GM23338 (cell line): ENCODE results near the gene RAB41.

Experiments used
- CREB1 ChIP-seq: fragments of 250-450 bp; sonication (Bioruptor Pico); IDR thresholded peaks from 2 replicates; pipeline ENCODE4 v1.5.0; 2020; ENCODE audit warnings: low read depth, mild to moderate bottlenecking, moderate library complexity
- EZH2 ChIP-seq: fragments of 200-600 bp; sonication (generic); IDR thresholded peaks from one replicate; pipeline ENCODE4 v1.8.0; 2017; ENCODE audit warnings: antibody characterized with exemption, mild to moderate bottlenecking, low read depth; ENCODE audit not compliant: unreplicated experiment
- EZH2phosphoT487 ChIP-seq: fragments of 200-600 bp; sonication (generic); IDR thresholded peaks from one replicate; pipeline ENCODE4 v1.8.1; 2018; ENCODE audit warnings: antibody characterized with exemption; ENCODE audit not compliant: unreplicated experiment
- JUNB ChIP-seq: IDR thresholded peaks from one replicate; pipeline ENCODE4 v1.6.1; 2016; ENCODE audit warnings: antibody characterized with exemption; ENCODE audit not compliant: unreplicated experiment
- NANOG ChIP-seq: IDR thresholded peaks from 2 replicates; pipeline ENCODE4 v1.6.1; 2016; ENCODE audit warnings: antibody characterized with exemption, borderline replicate concordance
- POLR2AphosphoS5 ChIP-seq: IDR thresholded peaks from 2 replicates; pipeline ENCODE4 v1.6.1; 2016; ENCODE audit warnings: antibody characterized with exemption, low read depth
- STAT1 ChIP-seq: IDR thresholded peaks from one replicate; pipeline ENCODE4 v1.6.1; 2016; ENCODE audit warnings: antibody characterized with exemption; ENCODE audit not compliant: unreplicated experiment
- ZNF331 ChIP-seq: fragments of 250-450 bp; sonication (Bioruptor Pico); IDR thresholded peaks from 2 replicates; pipeline ENCODE4 v1.5.0; 2020; ENCODE audit warnings: low read depth, mild to moderate bottlenecking, moderate library complexity
- TF ChIP-seq, protein P1 (sequence below), 2 experiments: fragments of 200-600 bp in 1 of 2; sonication (generic) in 1 of 2; conservative IDR thresholded peaks; 2 replicates each; pipeline versions ENCODE4 v1.5.1 to v1.6.1; 2016 to 2017; ENCODE audit warnings: antibody characterized with exemption in 2 of 2, low read depth in 2 of 2, mild to moderate bottlenecking in 2 of 2, moderate library complexity in 1 of 2
- TF ChIP-seq, protein P2 (sequence below): IDR thresholded peaks from one replicate; pipeline ENCODE4 v1.6.1; 2018; ENCODE audit warnings: antibody characterized with exemption; ENCODE audit not compliant: unreplicated experiment
- TF ChIP-seq, protein P3 (sequence below): IDR thresholded peaks from 2 replicates; pipeline ENCODE4 v1.6.1; 2016; ENCODE audit warnings: antibody characterized with exemption
- TF ChIP-seq, protein P4 (sequence below): fragments of 250-450 bp; sonication (Bioruptor Pico); IDR thresholded peaks from 2 replicates; pipeline ENCODE4 v1.5.0; 2020; ENCODE audit warnings: mild to moderate bottlenecking, moderate library complexity

DNA sequence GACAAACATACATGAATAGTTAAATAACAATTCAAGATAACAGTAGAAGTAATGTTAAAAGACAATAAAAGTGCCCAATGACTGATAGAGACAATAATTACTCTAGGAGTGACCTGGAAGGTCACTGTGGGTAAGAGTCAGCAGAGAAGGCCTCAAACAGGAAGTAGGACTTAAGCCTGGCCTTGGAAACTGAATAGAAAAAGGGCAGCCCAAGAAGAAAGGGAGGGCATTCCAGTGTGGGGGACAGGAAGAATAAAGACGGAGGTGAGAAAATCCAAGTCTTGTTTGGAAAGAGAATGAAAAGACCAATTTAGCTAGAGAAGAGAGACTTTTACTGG, 27.9 kb upstream of the RAB41 start:
- TF ChIP-seq, protein P1, sequence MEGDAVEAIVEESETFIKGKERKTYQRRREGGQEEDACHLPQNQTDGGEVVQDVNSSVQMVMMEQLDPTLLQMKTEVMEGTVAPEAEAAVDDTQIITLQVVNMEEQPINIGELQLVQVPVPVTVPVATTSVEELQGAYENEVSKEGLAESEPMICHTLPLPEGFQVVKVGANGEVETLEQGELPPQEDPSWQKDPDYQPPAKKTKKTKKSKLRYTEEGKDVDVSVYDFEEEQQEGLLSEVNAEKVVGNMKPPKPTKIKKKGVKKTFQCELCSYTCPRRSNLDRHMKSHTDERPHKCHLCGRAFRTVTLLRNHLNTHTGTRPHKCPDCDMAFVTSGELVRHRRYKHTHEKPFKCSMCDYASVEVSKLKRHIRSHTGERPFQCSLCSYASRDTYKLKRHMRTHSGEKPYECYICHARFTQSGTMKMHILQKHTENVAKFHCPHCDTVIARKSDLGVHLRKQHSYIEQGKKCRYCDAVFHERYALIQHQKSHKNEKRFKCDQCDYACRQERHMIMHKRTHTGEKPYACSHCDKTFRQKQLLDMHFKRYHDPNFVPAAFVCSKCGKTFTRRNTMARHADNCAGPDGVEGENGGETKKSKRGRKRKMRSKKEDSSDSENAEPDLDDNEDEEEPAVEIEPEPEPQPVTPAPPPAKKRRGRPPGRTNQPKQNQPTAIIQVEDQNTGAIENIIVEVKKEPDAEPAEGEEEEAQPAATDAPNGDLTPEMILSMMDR (conservative IDR thresholded peaks at IDR 0.05; ENCODE audit: low read depth in 2 of 2), result no peak
- TF ChIP-seq JUNB, result no peak
- no peak for TF ChIP-seq EZH2
- no peak for TF ChIP-seq STAT1
- TF ChIP-seq CREB1 (CRISPR knock-in tag), result no peak
- TF ChIP-seq, protein P2, sequence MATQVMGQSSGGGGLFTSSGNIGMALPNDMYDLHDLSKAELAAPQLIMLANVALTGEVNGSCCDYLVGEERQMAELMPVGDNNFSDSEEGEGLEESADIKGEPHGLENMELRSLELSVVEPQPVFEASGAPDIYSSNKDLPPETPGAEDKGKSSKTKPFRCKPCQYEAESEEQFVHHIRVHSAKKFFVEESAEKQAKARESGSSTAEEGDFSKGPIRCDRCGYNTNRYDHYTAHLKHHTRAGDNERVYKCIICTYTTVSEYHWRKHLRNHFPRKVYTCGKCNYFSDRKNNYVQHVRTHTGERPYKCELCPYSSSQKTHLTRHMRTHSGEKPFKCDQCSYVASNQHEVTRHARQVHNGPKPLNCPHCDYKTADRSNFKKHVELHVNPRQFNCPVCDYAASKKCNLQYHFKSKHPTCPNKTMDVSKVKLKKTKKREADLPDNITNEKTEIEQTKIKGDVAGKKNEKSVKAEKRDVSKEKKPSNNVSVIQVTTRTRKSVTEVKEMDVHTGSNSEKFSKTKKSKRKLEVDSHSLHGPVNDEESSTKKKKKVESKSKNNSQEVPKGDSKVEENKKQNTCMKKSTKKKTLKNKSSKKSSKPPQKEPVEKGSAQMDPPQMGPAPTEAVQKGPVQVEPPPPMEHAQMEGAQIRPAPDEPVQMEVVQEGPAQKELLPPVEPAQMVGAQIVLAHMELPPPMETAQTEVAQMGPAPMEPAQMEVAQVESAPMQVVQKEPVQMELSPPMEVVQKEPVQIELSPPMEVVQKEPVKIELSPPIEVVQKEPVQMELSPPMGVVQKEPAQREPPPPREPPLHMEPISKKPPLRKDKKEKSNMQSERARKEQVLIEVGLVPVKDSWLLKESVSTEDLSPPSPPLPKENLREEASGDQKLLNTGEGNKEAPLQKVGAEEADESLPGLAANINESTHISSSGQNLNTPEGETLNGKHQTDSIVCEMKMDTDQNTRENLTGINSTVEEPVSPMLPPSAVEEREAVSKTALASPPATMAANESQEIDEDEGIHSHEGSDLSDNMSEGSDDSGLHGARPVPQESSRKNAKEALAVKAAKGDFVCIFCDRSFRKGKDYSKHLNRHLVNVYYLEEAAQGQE, result no peak
- no peak for TF ChIP-seq POLR2AphosphoS5
- no peak for TF ChIP-seq EZH2phosphoT487
- TF ChIP-seq, protein P3, sequence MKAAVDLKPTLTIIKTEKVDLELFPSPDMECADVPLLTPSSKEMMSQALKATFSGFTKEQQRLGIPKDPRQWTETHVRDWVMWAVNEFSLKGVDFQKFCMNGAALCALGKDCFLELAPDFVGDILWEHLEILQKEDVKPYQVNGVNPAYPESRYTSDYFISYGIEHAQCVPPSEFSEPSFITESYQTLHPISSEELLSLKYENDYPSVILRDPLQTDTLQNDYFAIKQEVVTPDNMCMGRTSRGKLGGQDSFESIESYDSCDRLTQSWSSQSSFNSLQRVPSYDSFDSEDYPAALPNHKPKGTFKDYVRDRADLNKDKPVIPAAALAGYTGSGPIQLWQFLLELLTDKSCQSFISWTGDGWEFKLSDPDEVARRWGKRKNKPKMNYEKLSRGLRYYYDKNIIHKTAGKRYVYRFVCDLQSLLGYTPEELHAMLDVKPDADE, result no peak
- TF ChIP-seq, protein P4, sequence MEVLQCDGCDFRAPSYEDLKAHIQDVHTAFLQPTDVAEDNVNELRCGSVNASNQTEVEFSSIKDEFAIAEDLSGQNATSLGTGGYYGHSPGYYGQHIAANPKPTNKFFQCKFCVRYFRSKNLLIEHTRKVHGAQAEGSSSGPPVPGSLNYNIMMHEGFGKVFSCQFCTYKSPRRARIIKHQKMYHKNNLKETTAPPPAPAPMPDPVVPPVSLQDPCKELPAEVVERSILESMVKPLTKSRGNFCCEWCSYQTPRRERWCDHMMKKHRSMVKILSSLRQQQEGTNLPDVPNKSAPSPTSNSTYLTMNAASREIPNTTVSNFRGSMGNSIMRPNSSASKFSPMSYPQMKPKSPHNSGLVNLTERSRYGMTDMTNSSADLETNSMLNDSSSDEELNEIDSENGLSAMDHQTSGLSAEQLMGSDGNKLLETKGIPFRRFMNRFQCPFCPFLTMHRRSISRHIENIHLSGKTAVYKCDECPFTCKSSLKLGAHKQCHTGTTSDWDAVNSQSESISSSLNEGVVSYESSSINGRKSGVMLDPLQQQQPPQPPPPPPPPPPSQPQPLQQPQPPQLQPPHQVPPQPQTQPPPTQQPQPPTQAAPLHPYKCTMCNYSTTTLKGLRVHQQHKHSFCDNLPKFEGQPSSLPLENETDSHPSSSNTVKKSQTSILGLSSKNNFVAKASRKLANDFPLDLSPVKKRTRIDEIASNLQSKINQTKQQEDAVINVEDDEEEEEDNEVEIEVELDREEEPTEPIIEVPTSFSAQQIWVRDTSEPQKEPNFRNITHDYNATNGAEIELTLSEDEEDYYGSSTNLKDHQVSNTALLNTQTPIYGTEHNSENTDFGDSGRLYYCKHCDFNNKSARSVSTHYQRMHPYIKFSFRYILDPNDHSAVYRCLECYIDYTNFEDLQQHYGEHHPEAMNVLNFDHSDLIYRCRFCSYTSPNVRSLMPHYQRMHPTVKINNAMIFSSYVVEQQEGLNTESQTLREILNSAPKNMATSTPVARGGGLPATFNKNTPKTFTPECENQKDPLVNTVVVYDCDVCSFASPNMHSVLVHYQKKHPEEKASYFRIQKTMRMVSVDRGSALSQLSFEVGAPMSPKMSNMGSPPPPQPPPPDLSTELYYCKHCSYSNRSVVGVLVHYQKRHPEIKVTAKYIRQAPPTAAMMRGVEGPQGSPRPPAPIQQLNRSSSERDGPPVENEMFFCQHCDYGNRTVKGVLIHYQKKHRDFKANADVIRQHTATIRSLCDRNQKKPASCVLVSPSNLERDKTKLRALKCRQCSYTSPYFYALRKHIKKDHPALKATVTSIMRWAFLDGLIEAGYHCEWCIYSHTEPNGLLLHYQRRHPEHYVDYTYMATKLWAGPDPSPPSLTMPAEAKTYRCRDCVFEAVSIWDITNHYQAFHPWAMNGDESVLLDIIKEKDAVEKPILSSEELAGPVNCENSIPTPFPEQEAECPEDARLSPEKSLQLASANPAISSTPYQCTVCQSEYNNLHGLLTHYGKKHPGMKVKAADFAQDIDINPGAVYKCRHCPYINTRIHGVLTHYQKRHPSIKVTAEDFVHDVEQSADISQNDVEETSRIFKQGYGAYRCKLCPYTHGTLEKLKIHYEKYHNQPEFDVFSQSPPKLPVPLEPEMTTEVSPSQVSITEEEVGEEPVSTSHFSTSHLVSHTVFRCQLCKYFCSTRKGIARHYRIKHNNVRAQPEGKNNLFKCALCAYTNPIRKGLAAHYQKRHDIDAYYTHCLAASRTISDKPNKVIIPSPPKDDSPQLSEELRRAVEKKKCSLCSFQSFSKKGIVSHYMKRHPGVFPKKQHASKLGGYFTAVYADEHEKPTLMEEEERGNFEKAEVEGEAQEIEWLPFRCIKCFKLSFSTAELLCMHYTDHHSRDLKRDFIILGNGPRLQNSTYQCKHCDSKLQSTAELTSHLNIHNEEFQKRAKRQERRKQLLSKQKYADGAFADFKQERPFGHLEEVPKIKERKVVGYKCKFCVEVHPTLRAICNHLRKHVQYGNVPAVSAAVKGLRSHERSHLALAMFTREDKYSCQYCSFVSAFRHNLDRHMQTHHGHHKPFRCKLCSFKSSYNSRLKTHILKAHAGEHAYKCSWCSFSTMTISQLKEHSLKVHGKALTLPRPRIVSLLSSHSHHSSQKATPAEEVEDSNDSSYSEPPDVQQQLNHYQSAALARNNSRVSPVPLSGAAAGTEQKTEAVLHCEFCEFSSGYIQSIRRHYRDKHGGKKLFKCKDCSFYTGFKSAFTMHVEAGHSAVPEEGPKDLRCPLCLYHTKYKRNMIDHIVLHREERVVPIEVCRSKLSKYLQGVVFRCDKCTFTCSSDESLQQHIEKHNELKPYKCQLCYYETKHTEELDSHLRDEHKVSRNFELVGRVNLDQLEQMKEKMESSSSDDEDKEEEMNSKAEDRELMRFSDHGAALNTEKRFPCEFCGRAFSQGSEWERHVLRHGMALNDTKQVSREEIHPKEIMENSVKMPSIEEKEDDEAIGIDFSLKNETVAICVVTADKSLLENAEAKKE (CRISPR knock-in tag), result no peak
- TF ChIP-seq NANOG, result no peak
- TF ChIP-seq ZNF331 (CRISPR knock-in tag), result no peak
